Osteocyte (in vitro differentiated cells): ENCODE data around the gene IGF2R. TPM values are rescaled to one million over a fixed set of nuclear protein-coding genes. Genes with fewer than 3 reads are reported as not detected.

Experiments used
- DNase-seq: peaks from one replicate; pipeline ENCODE4 v3.0.0; 2021; ENCODE audit warnings: mixed read lengths; ENCODE audit not compliant: unreplicated experiment; ENCODE audit errors: extremely low spot score
- H3K27ac Mint-ChIP-seq: one replicate; pipeline ENCODE4 v1.8.0; 2021; ENCODE audit warnings: mild to moderate bottlenecking, mixed read lengths; ENCODE audit not compliant: unreplicated experiment
- H3K27me3 Mint-ChIP-seq: one replicate; pipeline ENCODE4 v1.8.0; 2021; ENCODE audit warnings: mixed read lengths; ENCODE audit not compliant: unreplicated experiment
- H3K36me3 Mint-ChIP-seq: one replicate; pipeline ENCODE4 v1.8.0; 2021; ENCODE audit warnings: mixed read lengths; ENCODE audit not compliant: unreplicated experiment
- H3K4me1 Mint-ChIP-seq: one replicate; pipeline ENCODE4 v1.8.0; 2021; ENCODE audit warnings: mixed read lengths; ENCODE audit not compliant: unreplicated experiment
- H3K4me3 Mint-ChIP-seq: one replicate; pipeline ENCODE4 v1.8.0; 2021; ENCODE audit warnings: mild to moderate bottlenecking, moderate library complexity, mixed read lengths; ENCODE audit not compliant: unreplicated experiment
- H3K9me3 Mint-ChIP-seq: one replicate; pipeline ENCODE4 v1.8.0; 2021; ENCODE audit warnings: mixed read lengths; ENCODE audit not compliant: unreplicated experiment
- CTCF ChIP-seq: fragments of 200-600 bp; sonication (generic); IDR thresholded peaks from 2 replicates; pipeline ENCODE4 v1.5.0; 2021; ENCODE audit warnings: antibody characterized with exemption, mild to moderate bottlenecking, moderate library complexity
- total RNA-seq: library from RNA; stranded (reverse); gene quantifications from 2 replicates; pipeline ENCODE4 v1.2.1, GENCODE V29; 2021

IGF2R gene
- total RNA-seq, 1 donor from 2014 or later = 196 TPM

- H3K4me3 Mint-ChIP-seq = no peak overlapping the region
- no peaks in the 10 kb centered on the region for H3K9me3 Mint-ChIP-seq
- DNase-seq = no peak
- no peaks in the 10 kb centered on the region for H3K27me3 Mint-ChIP-seq
- peaks cover 55% of the 10 kb centered on the region for H3K36me3 Mint-ChIP-seq
- TF ChIP-seq CTCF = no peak
- peaks cover 57% of the 10 kb centered on the region for H3K4me1 Mint-ChIP-seq
- no peak overlapping the region for H3K27ac Mint-ChIP-seq
These were observed 63.0 kb downstream of the IGF2R start for GRCh38 chr6:160031871-160032270.

- DNase-seq = no peak
- Mint-ChIP-seq H3K27ac (no peak overlapping the region), H3K4me3 (no peak overlapping the region), H3K4me1 (peaks cover 57% of the 10 kb centered on the region), H3K27me3 (no peaks in the 10 kb centered on the region), H3K9me3 (no peaks in the 10 kb centered on the region), H3K36me3 (peaks cover 52% of the 10 kb centered on the region)
- no peak for TF ChIP-seq CTCF
These were observed 63.7 kb downstream of the IGF2R start for GRCh38 chr6:160032538-160032937.

- H3K9me3 Mint-ChIP-seq = no peaks in the 10 kb centered on the region
- TF ChIP-seq CTCF = no peak
- H3K27me3 Mint-ChIP-seq = no peaks in the 10 kb centered on the region
- H3K36me3 Mint-ChIP-seq = peaks cover 48% of the 10 kb centered on the region
- no peak overlapping the region for H3K4me3 Mint-ChIP-seq
- DNase-seq = no peak
- no peak overlapping the region for H3K27ac Mint-ChIP-seq
- H3K4me1 Mint-ChIP-seq = peaks cover 49% of the 10 kb centered on the region
These were observed 65.4 kb downstream of the IGF2R start for GRCh38 chr6:160034036-160034930.

- no peaks in the 10 kb centered on the region for H3K27me3 Mint-ChIP-seq
- H3K4me3 Mint-ChIP-seq = no peak overlapping the region
- peaks cover 50% of the 10 kb centered on the region for H3K36me3 Mint-ChIP-seq
- TF ChIP-seq CTCF = no peak
- no peak for DNase-seq
- H3K4me1 Mint-ChIP-seq = peaks cover 39% of the 10 kb centered on the region
- H3K9me3 Mint-ChIP-seq = no peaks in the 10 kb centered on the region
- no peak overlapping the region for H3K27ac Mint-ChIP-seq
These were observed 66.4 kb downstream of the IGF2R start for GRCh38 chr6:160035241-160035640.

- H3K27ac Mint-ChIP-seq = no peak overlapping the region
- DNase-seq = no peak
- H3K4me1 Mint-ChIP-seq = peaks cover 38% of the 10 kb centered on the region
- peaks cover 51% of the 10 kb centered on the region for H3K36me3 Mint-ChIP-seq
- TF ChIP-seq CTCF = no peak
- H3K27me3 Mint-ChIP-seq = no peaks in the 10 kb centered on the region
- no peaks in the 10 kb centered on the region for H3K9me3 Mint-ChIP-seq
- no peak overlapping the region for H3K4me3 Mint-ChIP-seq
These were observed 66.9 kb downstream of the IGF2R start for GRCh38 chr6:160035693-160036330.
